ENCODE data around the gene UGT1A9.

Gene UGT1A9

DNA sequence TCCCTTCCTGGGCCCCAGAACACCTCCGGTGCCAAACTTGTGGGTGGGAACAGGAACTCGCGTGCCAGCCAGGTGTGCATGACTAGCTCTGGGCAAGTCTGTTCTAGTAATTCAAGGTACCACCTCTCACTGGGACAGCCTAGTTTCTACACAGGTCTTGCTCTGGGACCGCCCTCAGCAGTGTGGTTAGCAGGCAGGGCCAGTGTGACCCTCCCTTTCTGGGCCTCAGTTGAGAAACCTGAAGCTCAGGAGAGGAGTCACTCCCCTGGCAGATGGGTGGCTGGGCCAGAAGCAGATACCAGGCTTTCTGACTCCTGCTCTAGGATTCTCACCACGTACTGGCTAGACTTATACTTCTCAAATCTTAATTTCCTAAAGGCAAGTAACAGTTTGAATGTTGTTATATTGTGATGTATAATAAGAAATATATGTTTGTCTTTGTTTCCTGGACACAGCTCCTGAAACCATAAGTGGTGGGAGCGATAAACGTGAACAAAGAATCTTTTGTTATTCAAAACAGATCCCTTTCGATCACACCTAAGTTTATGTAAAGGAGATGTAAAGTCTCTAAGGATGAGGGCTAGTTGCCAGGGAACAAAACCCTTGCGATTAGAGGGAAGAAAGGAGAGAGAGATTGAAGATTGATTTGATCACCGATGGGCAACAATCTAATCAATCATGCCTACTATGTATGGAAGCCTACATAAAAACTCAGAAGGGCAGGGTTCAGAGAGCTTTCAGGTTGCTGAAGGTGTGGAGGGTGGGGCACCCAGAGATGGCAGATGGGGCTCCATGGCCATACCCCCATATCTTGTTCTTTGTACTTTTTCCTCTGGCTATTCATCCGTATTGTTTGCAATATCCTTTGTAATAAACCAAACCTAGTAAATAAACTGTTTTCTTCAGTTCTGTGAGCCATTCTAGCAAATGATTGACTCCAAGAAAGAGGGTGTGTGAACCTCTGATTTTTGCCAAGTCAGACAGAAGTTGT is 20.0 kb downstream of the UGT1A9 start:
- Histone ChIP-seq H3K27me3 (ENCODE audit: control insufficient read depth, low read length) (peaks cover 9% of the 10 kb centered on the region), H3K27ac (ENCODE audit: low read depth, low read length) (no peak overlapping the region), H3F3A (ENCODE audit: control insufficient read depth, insufficient read depth) (no peaks in the 10 kb centered on the region), H3K9me2 (replicated peaks; ENCODE audit: control insufficient read depth, low read length) (no peaks in the 10 kb centered on the region), H3K4me3 (ENCODE audit: low read length) (no peak overlapping the region), H3K36me3 (ENCODE audit: control insufficient read depth, low read length) (no peaks in the 10 kb centered on the region), H3K9me3 (ENCODE audit: control insufficient read depth, insufficient read depth, low read length) (no peaks in the 10 kb centered on the region), H3K4me2 (ENCODE audit: low read length) (no peak overlapping the region), H3K4me1 (ENCODE audit: control insufficient read depth, low read length) (no peaks in the 10 kb centered on the region), H4K20me1 (ENCODE audit: control insufficient read depth, insufficient read depth, low read depth, low read length) (no peaks in the 10 kb centered on the region), H3K79me2 (ENCODE audit: control insufficient read depth, low read length) (no peaks in the 10 kb centered on the region)
- TF ChIP-seq EZH2phosphoT487 (IDR thresholded peaks at IDR 0.05; ENCODE audit: borderline replicate concordance, low read length), result no peak
- TF ChIP-seq, protein P1, sequence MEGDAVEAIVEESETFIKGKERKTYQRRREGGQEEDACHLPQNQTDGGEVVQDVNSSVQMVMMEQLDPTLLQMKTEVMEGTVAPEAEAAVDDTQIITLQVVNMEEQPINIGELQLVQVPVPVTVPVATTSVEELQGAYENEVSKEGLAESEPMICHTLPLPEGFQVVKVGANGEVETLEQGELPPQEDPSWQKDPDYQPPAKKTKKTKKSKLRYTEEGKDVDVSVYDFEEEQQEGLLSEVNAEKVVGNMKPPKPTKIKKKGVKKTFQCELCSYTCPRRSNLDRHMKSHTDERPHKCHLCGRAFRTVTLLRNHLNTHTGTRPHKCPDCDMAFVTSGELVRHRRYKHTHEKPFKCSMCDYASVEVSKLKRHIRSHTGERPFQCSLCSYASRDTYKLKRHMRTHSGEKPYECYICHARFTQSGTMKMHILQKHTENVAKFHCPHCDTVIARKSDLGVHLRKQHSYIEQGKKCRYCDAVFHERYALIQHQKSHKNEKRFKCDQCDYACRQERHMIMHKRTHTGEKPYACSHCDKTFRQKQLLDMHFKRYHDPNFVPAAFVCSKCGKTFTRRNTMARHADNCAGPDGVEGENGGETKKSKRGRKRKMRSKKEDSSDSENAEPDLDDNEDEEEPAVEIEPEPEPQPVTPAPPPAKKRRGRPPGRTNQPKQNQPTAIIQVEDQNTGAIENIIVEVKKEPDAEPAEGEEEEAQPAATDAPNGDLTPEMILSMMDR (IDR thresholded peaks at IDR 0.05; ENCODE audit: low read depth, low read length, poor library complexity, severe bottlenecking), result no peak

DNA sequence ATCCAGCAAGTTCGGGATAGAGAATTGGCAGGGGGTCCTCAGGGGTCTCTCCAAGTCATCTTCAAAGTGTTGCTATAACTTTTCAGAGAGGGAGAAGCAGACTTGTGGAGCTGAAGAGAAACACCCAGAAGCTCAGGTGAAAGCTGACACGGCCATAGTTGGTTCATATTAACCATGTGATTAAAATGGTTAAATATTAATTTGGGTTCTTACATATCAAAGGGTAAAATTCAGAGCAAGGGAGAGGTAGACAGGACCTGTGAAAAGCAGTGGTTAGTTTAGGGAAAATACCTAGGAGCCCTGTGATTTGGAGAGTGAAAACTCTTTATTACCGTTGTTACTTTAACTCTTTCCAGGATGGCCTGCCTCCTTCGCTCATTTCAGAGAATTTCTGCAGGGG is 20.9 kb downstream of the UGT1A9 start, which contains the start of gene UGT1A6:
UGT1A6 (plus strand) TSS at position 243 of the 400 bp plus-strand sequence; CDS start at position 358, 115 bp downstream.
- H3K4me2 ChIP-seq (ENCODE audit: low read length), result no peak within 1 kb of the TSS
- H3K36me3 ChIP-seq (ENCODE audit: control insufficient read depth, low read length), result no peaks in the 10 kb centered on the region
- no peaks in the 10 kb centered on the region for H3K9me3 ChIP-seq (ENCODE audit: control insufficient read depth, insufficient read depth, low read length)
- no peaks in the 10 kb centered on the region for H3K9me2 ChIP-seq (replicated peaks; ENCODE audit: control insufficient read depth, low read length)
- H3K4me3 ChIP-seq (ENCODE audit: low read length), result no peak within 1 kb of the TSS
- H4K20me1 ChIP-seq (ENCODE audit: control insufficient read depth, insufficient read depth, low read depth, low read length), result no peaks in the 10 kb centered on the region
- H3K27me3 ChIP-seq (ENCODE audit: control insufficient read depth, low read length), result peaks cover 9% of the 10 kb centered on the region
- no peaks in the 10 kb centered on the region for H3K4me1 ChIP-seq (ENCODE audit: control insufficient read depth, low read length)
- no peaks in the 10 kb centered on the region for H3F3A ChIP-seq (ENCODE audit: control insufficient read depth, insufficient read depth)
- no peak for TF ChIP-seq EZH2phosphoT487 (IDR thresholded peaks at IDR 0.05; ENCODE audit: borderline replicate concordance, low read length)
- no peak within 1 kb of the TSS for H3K27ac ChIP-seq (ENCODE audit: low read depth, low read length)
- H3K79me2 ChIP-seq (ENCODE audit: control insufficient read depth, low read length), result no peaks in the 10 kb centered on the region

DNA sequence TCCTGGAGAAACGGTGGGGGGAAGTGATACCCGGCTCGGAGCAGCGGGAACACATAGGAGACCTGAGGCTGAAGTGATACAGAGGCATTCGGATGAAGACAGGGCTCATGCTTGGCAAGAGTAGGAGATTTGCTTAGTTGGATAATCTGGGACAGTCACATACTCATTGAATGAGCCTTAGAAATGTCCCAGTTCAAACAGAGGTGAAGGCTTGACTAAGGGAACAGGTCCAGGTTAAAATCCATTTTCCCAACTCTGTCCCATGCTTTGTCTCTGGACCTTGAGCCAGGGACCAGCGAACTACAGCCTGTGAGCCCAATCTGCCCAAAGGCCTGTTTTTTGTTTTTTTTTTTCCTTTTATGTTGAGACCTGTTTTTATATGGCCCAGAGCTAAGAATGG is 22.3 kb downstream of the UGT1A9 start:
- H3K27me3 ChIP-seq (ENCODE audit: control insufficient read depth, low read length), result peaks cover 3% of the 10 kb centered on the region
- no peak overlapping the region for H3K4me2 ChIP-seq (ENCODE audit: low read length)
- H3K27ac ChIP-seq (ENCODE audit: low read depth, low read length), result no peak overlapping the region
- TF ChIP-seq EZH2phosphoT487 (IDR thresholded peaks at IDR 0.05; ENCODE audit: borderline replicate concordance, low read length), result no peak
- TF ChIP-seq, protein P1 (IDR thresholded peaks at IDR 0.05; ENCODE audit: low read depth, low read length, poor library complexity, severe bottlenecking), result no peak
- no peaks in the 10 kb centered on the region for H3K4me1 ChIP-seq (ENCODE audit: control insufficient read depth, low read length)
- no peaks in the 10 kb centered on the region for H3K9me3 ChIP-seq (ENCODE audit: control insufficient read depth, insufficient read depth, low read length)
- H3K9me2 ChIP-seq (replicated peaks; ENCODE audit: control insufficient read depth, low read length), result no peaks in the 10 kb centered on the region
- H3K79me2 ChIP-seq (ENCODE audit: control insufficient read depth, low read length), result no peaks in the 10 kb centered on the region
- H4K20me1 ChIP-seq (ENCODE audit: control insufficient read depth, insufficient read depth, low read depth, low read length), result no peaks in the 10 kb centered on the region
- no peaks in the 10 kb centered on the region for H3F3A ChIP-seq (ENCODE audit: control insufficient read depth, insufficient read depth)
- no peaks in the 10 kb centered on the region for H3K36me3 ChIP-seq (ENCODE audit: control insufficient read depth, low read length)
- H3K4me3 ChIP-seq (ENCODE audit: low read length), result no peak overlapping the region

DNA sequence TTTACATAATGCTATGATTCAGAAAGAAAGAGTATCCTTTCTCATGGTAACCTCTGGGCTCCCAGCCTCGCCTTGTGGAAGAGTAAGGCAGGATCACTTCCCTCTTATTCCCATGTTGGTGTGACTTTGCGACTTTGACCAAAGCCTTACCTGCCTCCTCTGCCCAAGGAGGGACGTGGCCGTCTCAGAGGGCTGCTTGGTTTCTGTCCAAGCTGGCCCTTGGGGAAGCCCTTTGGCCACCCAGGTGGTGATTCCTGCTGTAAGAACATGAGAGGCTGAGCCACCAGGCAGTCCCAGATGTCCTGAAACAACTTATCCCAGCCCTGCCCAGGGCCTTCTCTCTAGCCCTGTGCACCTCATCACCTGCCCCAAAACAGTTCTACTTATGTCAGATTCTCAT is 27.0 kb downstream of the UGT1A9 start:
- no peak overlapping the region for H3K4me2 ChIP-seq (ENCODE audit: low read length)
- no peaks in the 10 kb centered on the region for H3K9me2 ChIP-seq (replicated peaks; ENCODE audit: control insufficient read depth, low read length)
- TF ChIP-seq, protein P1 (IDR thresholded peaks at IDR 0.05; ENCODE audit: low read depth, low read length, poor library complexity, severe bottlenecking), result no peak
- TF ChIP-seq EZH2phosphoT487 (IDR thresholded peaks at IDR 0.05; ENCODE audit: borderline replicate concordance, low read length), result no peak
- H4K20me1 ChIP-seq (ENCODE audit: control insufficient read depth, insufficient read depth, low read depth, low read length), result no peaks in the 10 kb centered on the region
- H3K9me3 ChIP-seq (ENCODE audit: control insufficient read depth, insufficient read depth, low read length), result no peaks in the 10 kb centered on the region
- no peaks in the 10 kb centered on the region for H3K27me3 ChIP-seq (ENCODE audit: control insufficient read depth, low read length)
- no peaks in the 10 kb centered on the region for H3K79me2 ChIP-seq (ENCODE audit: control insufficient read depth, low read length)
- no peaks in the 10 kb centered on the region for H3F3A ChIP-seq (ENCODE audit: control insufficient read depth, insufficient read depth)
- no peaks in the 10 kb centered on the region for H3K36me3 ChIP-seq (ENCODE audit: control insufficient read depth, low read length)
- no peaks in the 10 kb centered on the region for H3K4me1 ChIP-seq (ENCODE audit: control insufficient read depth, low read length)
- H3K27ac ChIP-seq (ENCODE audit: low read depth, low read length), result no peak overlapping the region
- no peak overlapping the region for H3K4me3 ChIP-seq (ENCODE audit: low read length)
